SHP77 treated with DMSO at 0.1 percent for 48 hours (cell line): Measurements from ENCODE around the gene RRP15.

ENCODE experiments used
- DNase-seq: peaks from one replicate; lab custom pipeline; 2025; lab: John Stamatoyannopoulos, UW

RRP15 gene

DNA sequence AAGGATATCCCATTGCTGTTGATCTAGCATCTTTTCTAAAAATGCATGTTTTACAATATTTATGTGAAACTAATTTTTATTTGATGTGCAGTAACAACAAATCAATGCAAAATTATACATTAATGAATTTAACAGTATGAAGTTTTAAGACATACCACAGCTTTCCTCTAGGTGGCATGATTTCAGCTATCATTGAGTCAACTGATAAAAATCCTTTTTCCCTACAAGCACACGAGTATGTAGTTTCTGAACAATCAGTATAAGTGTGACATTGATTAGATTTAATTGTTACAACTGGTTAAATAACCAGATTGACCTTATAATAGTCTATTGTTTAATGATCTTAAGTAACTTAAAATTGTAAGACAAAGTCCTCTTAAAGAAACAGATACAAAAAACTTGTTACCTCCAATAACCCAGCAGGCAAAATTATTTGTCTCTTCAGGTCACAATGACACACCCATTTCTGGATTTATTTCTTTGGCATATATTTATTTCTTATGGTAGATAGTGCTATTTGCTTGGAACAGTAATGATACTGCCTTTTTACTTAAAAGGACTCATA, 54.3 kb downstream of the RRP15 start:
- DNase-seq = peak; percentile 25

- no peak for DNase-seq
These were observed 56.2 kb downstream of the RRP15 start for GRCh38 chr1:218341325-218341724.

GRCh38 chr1:218342091-218342490, 57.0 kb downstream of the RRP15 start:
- DNase-seq = no peak

DNA sequence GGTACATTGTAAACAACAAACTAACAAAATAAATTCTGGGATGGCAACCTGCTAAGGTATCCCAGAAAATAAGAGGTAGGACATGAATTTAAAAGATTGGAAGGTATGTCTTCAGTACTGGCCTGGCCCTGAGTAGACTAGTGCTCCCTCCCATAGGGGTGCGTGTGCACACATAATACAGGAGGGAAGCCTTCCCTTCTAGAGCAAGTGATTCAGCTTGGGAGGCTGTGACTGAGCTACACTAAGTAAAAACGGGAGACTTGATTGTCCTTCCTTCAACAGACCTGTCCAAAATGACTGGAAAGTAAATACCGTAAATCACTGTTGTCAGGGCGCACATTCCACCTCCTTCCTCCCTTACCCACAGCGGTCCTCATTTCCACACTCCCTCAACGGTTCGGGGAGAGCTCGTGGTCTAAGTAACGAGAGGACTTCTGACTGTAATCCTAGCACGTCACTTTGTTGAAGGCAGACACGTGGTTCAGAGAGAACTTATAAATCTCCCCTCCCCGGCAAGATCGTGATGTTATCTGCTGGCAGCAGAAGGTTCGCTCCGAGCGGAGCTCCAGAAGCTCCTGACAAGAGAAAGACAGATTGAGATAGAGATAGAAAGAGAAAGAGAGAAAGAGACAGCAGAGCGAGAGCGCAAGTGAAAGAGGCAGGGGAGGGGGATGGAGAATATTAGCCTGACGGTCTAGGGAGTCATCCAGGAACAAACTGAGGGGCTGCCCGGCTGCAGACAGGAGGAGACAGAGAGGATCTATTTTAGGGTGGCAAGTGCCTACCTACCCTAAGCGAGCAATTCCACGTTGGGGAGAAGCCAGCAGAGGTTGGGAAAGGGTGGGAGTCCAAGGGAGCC, 60.0 kb downstream of the RRP15 start, which contains the start of gene TGFB2:
Gene TGFB2, plus strand, starts transcription at position 523 of the 859 bp plus-strand sequence. CDS start 1,366 bp downstream, outside the sequence.
- DNase-seq = no peak

GRCh38 chr1:218345673-218346390, 60.7 kb downstream of the RRP15 start:
- DNase-seq = no peak

DNA sequence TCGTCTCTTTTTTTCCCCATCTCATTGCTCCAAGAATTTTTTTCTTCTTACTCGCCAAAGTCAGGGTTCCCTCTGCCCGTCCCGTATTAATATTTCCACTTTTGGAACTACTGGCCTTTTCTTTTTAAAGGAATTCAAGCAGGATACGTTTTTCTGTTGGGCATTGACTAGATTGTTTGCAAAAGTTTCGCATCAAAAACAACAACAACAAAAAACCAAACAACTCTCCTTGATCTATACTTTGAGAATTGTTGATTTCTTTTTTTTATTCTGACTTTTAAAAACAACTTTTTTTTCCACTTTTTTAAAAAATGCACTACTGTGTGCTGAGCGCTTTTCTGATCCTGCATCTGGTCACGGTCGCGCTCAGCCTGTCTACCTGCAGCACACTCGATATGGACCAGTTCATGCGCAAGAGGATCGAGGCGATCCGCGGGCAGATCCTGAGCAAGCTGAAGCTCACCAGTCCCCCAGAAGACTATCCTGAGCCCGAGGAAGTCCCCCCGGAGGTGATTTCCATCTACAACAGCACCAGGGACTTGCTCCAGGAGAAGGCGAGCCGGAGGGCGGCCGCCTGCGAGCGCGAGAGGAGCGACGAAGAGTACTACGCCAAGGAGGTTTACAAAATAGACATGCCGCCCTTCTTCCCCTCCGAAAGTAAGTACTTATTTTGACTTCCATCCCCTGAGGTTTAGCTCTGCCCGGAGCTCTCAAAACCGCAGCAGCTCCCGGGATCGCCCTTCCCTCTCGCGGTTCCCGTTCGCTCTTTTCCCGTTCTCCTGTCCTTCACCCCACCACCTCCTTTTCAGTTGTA, 61.5 kb downstream of the RRP15 start:
- no peak for DNase-seq

DNA sequence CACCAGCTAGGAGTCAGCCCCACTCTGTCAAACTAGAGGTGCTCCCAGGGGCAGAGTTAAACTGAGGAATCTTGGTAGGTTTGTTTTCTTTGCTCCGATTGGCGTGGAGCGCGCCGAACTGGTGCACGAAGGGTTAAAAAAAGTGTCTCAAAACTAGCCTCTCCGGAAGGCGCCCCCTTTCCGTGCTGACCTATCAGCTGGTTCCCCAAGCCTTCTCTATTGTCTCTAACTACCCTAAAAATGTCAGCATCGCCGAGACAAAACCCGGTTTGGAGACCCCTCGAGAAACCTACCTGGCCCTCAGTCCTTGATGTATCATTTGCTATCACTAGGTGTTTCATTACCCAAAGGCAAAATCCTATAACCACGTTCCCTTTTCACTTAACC, 62.2 kb downstream of the RRP15 start:
- no peak for DNase-seq

- DNase-seq = no peak
These were observed 62.9 kb downstream of the RRP15 start for GRCh38 chr1:218347723-218348627.

DNA sequence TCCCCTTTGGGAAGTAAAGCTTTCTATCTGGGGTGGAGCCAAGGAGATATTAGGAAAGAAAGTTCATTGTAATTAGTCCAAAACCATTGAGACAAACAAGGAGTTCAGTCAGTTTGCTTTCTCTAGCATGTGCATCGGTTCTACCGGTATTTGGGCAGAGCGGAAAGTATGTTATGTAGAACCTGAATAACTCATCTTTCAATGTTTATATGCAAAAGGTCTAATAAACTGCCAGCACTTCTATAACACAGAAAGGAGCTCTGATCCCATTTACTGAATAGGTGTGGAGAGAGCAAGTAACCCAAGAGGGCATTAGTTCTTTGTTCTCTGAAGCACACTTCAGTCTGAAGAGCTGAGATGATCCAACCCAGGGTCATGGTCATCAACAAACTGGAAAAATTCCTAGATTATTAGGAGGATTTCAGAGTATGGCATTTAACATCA, 63.6 kb downstream of the RRP15 start:
- DNase-seq = no peak

DNA sequence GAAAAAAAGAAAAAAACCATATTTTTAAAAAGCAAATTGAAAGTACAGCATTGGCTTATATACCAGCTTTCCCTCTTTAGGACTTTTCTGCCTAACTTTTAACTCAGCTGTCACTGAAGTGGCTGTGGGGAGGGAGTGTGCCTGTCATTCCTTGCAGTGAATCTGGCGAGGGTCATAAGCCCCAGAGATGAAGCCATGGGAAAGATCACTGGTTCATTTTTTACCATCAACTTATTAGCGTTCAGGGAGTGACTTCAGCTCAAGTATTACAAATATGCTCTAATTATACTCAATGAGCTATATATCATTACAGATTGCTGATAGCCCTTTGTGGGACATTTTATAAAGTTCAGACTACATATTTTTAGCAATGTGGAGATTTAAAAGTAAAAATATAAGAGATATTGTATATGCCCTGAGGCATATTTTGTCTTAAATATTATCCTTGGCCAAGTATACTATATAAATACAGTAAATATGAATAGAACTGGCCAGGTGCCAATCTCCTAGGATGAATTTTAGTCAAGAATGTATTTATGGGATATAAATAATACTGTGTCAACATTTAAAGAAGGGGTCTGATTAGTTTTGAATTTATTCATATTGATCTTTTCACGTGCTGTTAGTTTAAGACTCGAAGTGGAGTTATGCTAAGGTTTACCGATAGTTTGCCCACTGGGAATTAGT, 64.4 kb downstream of the RRP15 start:
- DNase-seq = no peak

GRCh38 chr1:218350035-218350525, 65.0 kb downstream of the RRP15 start:
- no peak for DNase-seq

DNA sequence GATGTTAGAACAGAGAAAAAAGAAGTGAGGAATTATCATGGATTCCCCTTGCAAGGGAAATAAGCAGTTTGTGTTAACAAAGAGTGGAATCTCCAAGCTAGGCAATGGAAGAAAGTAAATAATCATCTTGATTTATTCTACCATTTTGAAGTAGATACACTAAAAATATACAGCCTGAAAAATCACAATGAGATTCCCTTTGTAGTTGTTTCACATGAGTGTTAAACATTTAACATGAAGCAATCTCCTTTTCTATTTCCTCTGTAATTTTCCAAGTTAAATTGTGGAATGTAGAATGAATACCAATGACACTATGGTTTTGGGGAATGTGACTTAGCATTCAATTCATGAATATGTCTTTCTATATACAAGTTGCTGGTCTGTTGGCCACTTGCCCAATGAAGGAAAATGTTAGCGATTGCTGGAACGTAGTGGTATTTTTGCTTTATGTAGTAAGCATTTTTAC, 65.7 kb downstream of the RRP15 start:
- DNase-seq = no peak

DNA sequence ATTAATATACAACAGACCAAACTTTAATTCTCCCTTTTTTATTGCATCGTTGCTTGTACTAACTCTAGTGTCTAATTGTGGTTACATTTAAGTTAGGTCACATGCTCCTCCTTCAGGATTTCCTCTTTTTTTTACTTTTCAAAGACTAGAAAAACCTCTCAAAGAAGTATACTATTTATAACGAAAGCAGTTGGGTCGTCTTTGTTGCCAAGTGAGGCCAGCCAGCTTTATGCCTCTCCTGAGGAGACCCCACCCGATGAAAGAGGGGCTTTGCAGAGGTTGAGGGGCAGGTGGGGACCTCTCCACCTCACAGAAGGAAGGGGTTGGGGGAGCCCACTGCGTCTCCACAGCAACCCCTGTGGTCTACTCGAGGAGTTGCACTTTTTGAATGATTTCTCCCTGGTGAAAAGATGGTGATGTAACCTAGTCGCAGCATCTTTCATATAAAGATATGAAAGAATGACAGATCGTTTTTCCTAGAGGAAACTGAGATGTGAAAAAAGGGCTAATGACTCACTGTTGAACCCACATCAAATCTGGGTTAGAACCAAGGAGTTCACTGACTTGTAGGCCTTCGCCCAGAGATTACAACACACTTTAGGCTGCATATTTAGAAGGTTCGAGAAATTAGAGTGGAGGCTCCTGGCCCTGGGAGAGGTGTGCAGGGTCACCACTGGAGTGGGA, 66.4 kb downstream of the RRP15 start:
- DNase-seq = no peak

GRCh38 chr1:218352075-218352438, 67.0 kb downstream of the RRP15 start:
- no peak for DNase-seq

DNA sequence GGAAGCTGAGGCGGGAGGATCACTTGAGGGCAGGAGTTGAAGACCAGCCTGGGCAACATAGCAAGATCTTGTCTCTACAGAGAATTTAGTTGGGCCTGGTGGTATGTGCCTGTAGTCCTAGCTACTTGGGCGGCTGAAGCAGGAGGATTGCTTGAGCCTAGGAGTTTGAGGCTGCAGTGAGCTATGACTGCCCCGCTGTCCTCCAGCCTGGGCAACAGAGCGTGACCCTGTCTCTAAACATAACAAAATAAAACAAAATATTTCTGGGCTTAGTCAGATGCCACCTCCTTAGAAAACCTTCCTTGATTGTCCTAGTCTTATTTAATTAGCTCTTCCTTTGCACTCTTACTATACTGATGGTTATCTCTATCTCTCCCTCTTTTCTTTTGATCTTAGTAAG, 68.6 kb downstream of the RRP15 start:
- DNase-seq = no peak

- DNase-seq = no peak
These were observed 70.2 kb downstream of the RRP15 start for GRCh38 chr1:218355278-218355677.

DNA sequence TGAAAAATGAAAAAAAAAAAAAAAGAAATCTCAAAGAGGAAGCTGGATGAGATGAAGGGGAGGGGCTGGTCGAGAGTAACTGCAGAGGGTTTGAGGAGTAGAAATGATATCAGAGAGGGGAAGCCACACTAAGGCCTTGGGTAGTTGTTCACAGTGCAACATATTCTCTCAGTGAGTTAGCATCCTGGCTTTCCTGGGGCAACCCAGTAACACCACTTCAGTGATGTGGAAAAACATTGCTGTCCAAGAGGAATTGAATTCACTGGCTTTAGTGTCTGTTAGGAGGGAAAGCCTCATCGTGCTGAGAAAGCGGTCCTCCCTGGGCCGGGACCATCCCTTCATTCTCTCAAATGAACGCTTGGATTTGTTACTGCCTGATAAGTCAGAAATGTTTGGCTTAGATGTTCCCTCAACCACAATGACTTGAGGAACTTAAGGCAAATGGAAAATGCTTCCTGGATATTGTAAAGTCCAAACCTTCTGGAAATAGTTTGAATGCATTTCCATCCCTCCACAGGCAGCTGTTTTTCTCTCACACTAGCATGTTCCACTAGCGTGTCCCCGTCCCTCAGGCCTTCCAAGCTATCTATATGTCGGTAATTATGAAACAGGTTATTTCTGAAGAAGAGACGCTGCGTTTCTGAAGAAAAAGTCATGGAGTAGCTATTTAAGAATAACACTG, 72.3 kb downstream of the RRP15 start:
- no peak for DNase-seq

GRCh38 chr1:218357893-218358232, 72.8 kb downstream of the RRP15 start:
- DNase-seq = no peak
